ENCODE measurements around the gene SORCS1. TPM values are rescaled to one million over a fixed set of nuclear protein-coding genes. Genes with fewer than 3 reads are reported as not detected.
A peak's percentile ranks its signal among the peaks of the same experiment; 100 is the strongest.

The SORCS1 gene
- total RNA-seq, 1 experiment from 2014 or later: 0.11 TPM

DNA sequence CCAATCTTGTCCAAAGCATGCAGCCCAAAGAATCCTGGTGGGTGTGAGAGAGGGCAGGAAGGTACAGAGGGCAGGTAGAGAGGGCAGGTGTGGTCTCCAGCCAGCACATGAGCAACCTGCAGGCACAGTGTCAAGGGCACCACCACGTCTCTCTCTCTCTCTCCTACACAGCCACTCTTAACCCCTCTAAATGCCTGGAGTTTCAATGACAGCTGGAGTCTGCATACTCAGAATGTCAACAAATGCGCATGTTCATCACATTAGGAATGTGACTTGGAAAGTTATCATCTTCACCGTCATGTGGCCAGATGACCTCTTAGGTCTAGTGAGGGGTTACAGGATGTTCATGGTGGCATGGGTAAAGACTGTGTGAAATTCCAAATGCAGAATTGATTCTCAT, 456.8 kb downstream of the SORCS1 start:
- TF ChIP-seq, protein P1, sequence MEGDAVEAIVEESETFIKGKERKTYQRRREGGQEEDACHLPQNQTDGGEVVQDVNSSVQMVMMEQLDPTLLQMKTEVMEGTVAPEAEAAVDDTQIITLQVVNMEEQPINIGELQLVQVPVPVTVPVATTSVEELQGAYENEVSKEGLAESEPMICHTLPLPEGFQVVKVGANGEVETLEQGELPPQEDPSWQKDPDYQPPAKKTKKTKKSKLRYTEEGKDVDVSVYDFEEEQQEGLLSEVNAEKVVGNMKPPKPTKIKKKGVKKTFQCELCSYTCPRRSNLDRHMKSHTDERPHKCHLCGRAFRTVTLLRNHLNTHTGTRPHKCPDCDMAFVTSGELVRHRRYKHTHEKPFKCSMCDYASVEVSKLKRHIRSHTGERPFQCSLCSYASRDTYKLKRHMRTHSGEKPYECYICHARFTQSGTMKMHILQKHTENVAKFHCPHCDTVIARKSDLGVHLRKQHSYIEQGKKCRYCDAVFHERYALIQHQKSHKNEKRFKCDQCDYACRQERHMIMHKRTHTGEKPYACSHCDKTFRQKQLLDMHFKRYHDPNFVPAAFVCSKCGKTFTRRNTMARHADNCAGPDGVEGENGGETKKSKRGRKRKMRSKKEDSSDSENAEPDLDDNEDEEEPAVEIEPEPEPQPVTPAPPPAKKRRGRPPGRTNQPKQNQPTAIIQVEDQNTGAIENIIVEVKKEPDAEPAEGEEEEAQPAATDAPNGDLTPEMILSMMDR (conservative IDR thresholded peaks at IDR 0.05; ENCODE audit: low read depth, low read length): no peak
- TF ChIP-seq EZH2phosphoT487 (IDR thresholded peaks at IDR 0.05; ENCODE audit: borderline replicate concordance, low read length): no peak
- TF ChIP-seq EZH2 (IDR thresholded peaks at IDR 0.05; ENCODE audit: low read length, unreplicated experiment): no peak
- ATAC-seq: no peak
- Histone ChIP-seq H3K9me3 (ENCODE audit: low read length) (no peaks in the 10 kb centered on the region), H4K20me1 (ENCODE audit: low read length) (no peaks in the 10 kb centered on the region), H2AFZ (ENCODE audit: low read length) (no peak overlapping the region), H3K4me2 (ENCODE audit: low read length) (no peak overlapping the region), H3K27ac (ENCODE audit: low read length) (no peak overlapping the region), H3K79me2 (ENCODE audit: low read length) (no peaks in the 10 kb centered on the region), H3K9ac (ENCODE audit: low read length) (no peak overlapping the region), H3K4me1 (ENCODE audit: insufficient read depth, low read length) (no peaks in the 10 kb centered on the region), H3K4me3 (ENCODE audit: low read length) (no peak overlapping the region), H3K27me3 (ENCODE audit: low read length) (peaks cover 26% of the 10 kb centered on the region), H3K36me3 (ENCODE audit: low read depth, low read length) (no peaks in the 10 kb centered on the region; the same call in 1 of the 2 replicates), H3K9me2 (replicated peaks; ENCODE audit: low read length) (no peaks in the 10 kb centered on the region), H3F3A (ENCODE audit: low read length, unreplicated experiment) (no peaks in the 10 kb centered on the region)
- intact Hi-C loops (cut with micrococcal nuclease): no loop called here
- DNase-seq: no peak
- BruUV-seq (replicated peaks): no TSS peak
- ChIA-PET POLR2A (ENCODE audit: unreplicated experiment) (no interaction called here), CTCF (no interaction called here)

DNA sequence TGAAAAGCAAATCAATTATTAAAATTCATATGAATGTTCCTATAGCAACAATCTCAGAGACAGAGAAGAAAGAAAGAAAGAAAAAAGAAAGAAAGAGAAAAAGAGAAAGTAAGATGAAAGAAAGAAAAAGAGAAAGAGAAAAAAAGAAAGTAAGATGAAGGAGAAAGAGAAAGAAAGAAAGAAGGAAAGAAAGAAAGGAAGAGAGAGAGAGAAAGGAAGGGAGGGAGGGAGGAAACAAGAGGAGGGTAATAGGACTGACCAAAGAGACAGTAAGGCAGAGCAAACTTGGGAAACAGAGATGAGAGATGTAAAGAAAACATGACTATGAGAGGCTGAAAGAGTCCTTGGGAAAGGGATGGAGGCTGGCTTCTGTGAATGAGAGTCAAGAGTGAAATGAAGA, 458.4 kb downstream of the SORCS1 start:
- Histone ChIP-seq H3K9ac (ENCODE audit: low read length) (no peak overlapping the region), H3K9me2 (replicated peaks; ENCODE audit: low read length) (no peaks in the 10 kb centered on the region), H2AFZ (ENCODE audit: low read length) (no peak overlapping the region), H3F3A (ENCODE audit: low read length, unreplicated experiment) (no peaks in the 10 kb centered on the region), H3K4me1 (ENCODE audit: insufficient read depth, low read length) (no peaks in the 10 kb centered on the region), H3K9me3 (ENCODE audit: low read length) (no peaks in the 10 kb centered on the region), H3K4me2 (ENCODE audit: low read length) (no peak overlapping the region), H3K27ac (ENCODE audit: low read length) (no peak overlapping the region), H3K79me2 (ENCODE audit: low read length) (no peaks in the 10 kb centered on the region), H3K4me3 (ENCODE audit: low read length) (no peak overlapping the region), H3K27me3 (ENCODE audit: low read length) (peaks cover 40% of the 10 kb centered on the region), H3K36me3 (ENCODE audit: low read depth, low read length) (no peaks in the 10 kb centered on the region), H4K20me1 (ENCODE audit: low read length) (no peaks in the 10 kb centered on the region)
- ChIA-PET CTCF (interaction anchor here (1.0 kb wide), 1 partner anchor 10 kb away, joined by 4 read pairs; no protein-coding TSS in a partner anchor), POLR2A (ENCODE audit: unreplicated experiment) (no interaction called here)
- DNase-seq (no peak), ATAC-seq (no peak)
- TF ChIP-seq EZH2phosphoT487 (IDR thresholded peaks at IDR 0.05; ENCODE audit: borderline replicate concordance, low read length): no peak
- TF ChIP-seq EZH2 (IDR thresholded peaks at IDR 0.05; ENCODE audit: low read length, unreplicated experiment): no peak
- TF ChIP-seq, protein P1 (conservative IDR thresholded peaks at IDR 0.05; ENCODE audit: low read depth, low read length): no peak
- BruUV-seq (replicated peaks): no TSS peak
- intact Hi-C loops (cut with micrococcal nuclease): no loop called here

DNA sequence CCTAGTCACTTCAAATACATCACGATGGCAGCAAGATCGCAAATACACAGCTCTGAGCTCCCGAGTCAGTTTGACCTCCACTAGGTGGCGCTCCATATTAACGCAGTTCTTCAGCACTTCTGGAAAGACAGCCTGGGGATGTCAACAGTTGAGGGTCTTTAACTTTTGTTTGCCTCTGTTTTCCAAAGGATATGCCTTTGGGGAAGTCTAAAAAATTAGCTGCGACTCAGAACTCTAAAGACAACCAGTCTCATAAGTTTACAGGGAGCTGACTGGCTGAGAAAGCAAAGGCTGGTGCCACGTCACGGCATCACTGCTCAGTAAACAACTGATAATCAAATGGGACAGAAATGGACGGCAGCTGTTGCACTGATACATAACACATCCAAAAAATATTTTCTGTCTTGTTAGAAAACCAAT, 458.8 kb downstream of the SORCS1 start:
- Histone ChIP-seq H2AFZ (ENCODE audit: low read length) (peak overlapping the region; percentile 35; the same call in 1 of the 2 replicates), H3K27ac (ENCODE audit: low read length) (no peak overlapping the region)
- CTCF ChIA-PET: interaction anchor here (1.0 kb wide), 1 partner anchor 10 kb away, joined by 4 read pairs; no protein-coding TSS in a partner anchor

More for the DNA sequence above, 458.8 kb downstream of the SORCS1 start:
- Histone ChIP-seq H3K27me3 (ENCODE audit: low read length) (peaks cover 43% of the 10 kb centered on the region), H3K79me2 (ENCODE audit: low read length) (no peaks in the 10 kb centered on the region), H3K4me2 (ENCODE audit: low read length) (peak overlapping the region; percentile 33; the same call in 1 of the 2 replicates), H3K9ac (ENCODE audit: low read length) (no peak overlapping the region), H3K4me3 (ENCODE audit: low read length) (no peak overlapping the region), H3K36me3 (ENCODE audit: low read depth, low read length) (no peaks in the 10 kb centered on the region), H3K9me2 (replicated peaks; ENCODE audit: low read length) (no peaks in the 10 kb centered on the region), H3K4me1 (ENCODE audit: insufficient read depth, low read length) (no peaks in the 10 kb centered on the region), H4K20me1 (ENCODE audit: low read length) (no peaks in the 10 kb centered on the region), H3F3A (ENCODE audit: low read length, unreplicated experiment) (no peaks in the 10 kb centered on the region), H3K9me3 (ENCODE audit: low read length) (no peaks in the 10 kb centered on the region)
- TF ChIP-seq, protein P1 (conservative IDR thresholded peaks at IDR 0.05; ENCODE audit: low read depth, low read length): peak; percentile 82
- no peak for TF ChIP-seq EZH2phosphoT487 (IDR thresholded peaks at IDR 0.05; ENCODE audit: borderline replicate concordance, low read length)
- peak; percentile 73 for ATAC-seq
- intact Hi-C loops (cut with micrococcal nuclease): no loop called here
- POLR2A ChIA-PET (ENCODE audit: unreplicated experiment): no interaction called here
- DNase-seq: peak; percentile 72
- no TSS peak for BruUV-seq (replicated peaks)
